GM06990 (cell line): ENCODE data around the gene HMGB4.

Experiments
- DNase-seq: peaks from one replicate; pipeline ENCODE4 v3.0.0-alpha.2; 2011; ENCODE audit not compliant: insufficient read length; ENCODE audit errors: extremely low read depth
- H3K27me3 ChIP-seq: replicated peaks from 2 replicates; pipeline ENCODE4 v1.6.0; 2011; ENCODE audit warnings: low read length; ENCODE audit not compliant: control insufficient read depth, insufficient read depth
- H3K36me3 ChIP-seq: 2 replicates; pipeline ENCODE4 v1.5.1; 2011; ENCODE audit warnings: low read length; ENCODE audit not compliant: control insufficient read depth, insufficient read depth
- H3K4me3 ChIP-seq: replicated peaks from 2 replicates; pipeline ENCODE4 v1.5.1; 2011; ENCODE audit warnings: low read depth, mild to moderate bottlenecking, control low read depth, low read length
- TF ChIP-seq, protein P1 (sequence below): IDR thresholded peaks from 2 replicates; pipeline ENCODE4 v1.5.1; 2011; ENCODE audit warnings: low read length, control low read depth, mild to moderate bottlenecking, inconsistent platforms; ENCODE audit not compliant: insufficient read depth, poor library complexity, severe bottlenecking

Gene HMGB4

DNA sequence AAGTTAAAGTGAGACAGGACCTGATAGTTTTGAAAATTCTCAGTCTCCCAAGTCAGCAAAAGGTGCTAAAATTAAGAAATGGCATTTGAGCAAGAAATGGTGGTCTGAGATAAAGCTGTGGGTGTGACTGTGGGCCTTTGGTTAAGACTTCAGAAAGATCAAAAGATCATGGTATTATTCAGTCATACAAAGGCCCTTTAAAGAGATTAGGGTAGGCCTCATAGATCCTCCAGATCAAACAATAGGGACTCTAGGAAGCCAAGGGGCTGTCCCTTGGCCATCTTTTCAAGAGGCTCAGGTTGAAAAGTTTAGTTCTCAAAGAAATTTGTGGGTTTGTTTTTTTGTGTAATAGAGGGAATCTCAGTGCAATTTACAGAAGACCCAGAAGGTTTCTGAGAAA lies 8.4 kb downstream of the HMGB4 start:
- no peak for DNase-seq
- H3K4me3 ChIP-seq: no peak overlapping the region
- H3K27me3 ChIP-seq: no peaks in the 10 kb centered on the region; the same call in 1 of the 2 replicates
- no peaks in the 10 kb centered on the region for H3K36me3 ChIP-seq
- TF ChIP-seq, protein P1, sequence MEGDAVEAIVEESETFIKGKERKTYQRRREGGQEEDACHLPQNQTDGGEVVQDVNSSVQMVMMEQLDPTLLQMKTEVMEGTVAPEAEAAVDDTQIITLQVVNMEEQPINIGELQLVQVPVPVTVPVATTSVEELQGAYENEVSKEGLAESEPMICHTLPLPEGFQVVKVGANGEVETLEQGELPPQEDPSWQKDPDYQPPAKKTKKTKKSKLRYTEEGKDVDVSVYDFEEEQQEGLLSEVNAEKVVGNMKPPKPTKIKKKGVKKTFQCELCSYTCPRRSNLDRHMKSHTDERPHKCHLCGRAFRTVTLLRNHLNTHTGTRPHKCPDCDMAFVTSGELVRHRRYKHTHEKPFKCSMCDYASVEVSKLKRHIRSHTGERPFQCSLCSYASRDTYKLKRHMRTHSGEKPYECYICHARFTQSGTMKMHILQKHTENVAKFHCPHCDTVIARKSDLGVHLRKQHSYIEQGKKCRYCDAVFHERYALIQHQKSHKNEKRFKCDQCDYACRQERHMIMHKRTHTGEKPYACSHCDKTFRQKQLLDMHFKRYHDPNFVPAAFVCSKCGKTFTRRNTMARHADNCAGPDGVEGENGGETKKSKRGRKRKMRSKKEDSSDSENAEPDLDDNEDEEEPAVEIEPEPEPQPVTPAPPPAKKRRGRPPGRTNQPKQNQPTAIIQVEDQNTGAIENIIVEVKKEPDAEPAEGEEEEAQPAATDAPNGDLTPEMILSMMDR: no peak

DNA sequence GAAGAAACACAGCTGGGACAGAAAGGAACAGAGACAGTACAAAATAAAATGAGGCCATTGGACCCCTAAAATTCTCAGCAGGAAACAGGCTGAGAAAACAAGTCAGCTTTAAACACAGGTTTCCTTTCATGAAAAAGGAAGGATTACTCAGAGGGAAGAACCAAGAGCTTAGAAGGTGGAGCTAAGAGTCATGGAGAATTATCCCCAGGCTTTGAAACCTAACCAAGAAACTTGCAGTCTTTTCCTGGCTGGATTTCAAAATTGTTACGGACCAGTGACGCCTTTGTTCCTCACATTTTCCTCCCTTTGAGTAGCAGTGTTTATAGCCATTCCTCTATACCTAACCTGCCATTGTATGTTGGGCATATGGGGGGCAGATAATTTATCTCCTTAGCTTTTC lies 8.8 kb downstream of the HMGB4 start:
- Histone ChIP-seq H3K36me3 (no peaks in the 10 kb centered on the region), H3K27me3 (no peaks in the 10 kb centered on the region; the same call in 1 of the 2 replicates), H3K4me3 (no peak overlapping the region)
- no peak for DNase-seq
- TF ChIP-seq, protein P1: no peak

DNA sequence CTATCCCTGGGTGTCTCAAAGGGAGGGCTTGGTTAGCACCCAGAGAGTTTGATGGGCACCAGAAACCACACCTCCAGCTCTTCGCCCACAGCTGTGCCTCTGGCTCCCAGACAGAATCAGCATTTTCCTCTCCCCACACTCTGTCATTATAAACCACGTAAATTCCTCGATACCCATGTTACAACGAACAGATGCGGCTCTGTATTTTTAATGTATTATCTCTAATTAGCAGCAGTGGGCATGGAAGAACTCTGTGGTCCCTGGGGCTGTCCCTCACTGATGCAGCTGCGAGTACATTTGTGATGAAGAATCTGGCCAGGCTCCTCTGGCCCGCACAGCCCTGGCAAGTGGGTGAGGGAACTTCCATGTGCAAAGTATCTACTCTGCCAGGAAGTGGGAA lies 10.8 kb downstream of the HMGB4 start:
- TF ChIP-seq, protein P1: no peak
- DNase-seq: no peak

DNA sequence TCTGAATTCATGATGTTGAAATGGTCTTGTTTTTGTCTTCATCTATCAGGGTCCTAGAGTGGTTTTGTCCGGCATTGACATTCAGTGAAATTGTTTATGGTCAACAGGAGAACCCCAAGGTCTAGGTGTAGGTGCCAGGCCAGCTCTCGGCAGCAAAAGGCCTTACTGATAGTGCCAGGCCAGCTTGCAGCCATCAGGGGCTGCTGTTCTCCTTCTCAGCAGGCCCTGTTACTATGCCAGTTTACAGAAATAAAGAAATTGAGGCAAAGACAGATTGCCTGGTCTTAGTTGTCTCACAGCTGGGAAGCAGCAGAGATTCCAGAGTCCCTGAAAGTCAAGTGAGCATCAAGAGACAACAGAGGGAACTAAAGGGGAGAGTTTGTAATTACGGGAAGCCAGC lies 12.0 kb downstream of the HMGB4 start:
- no peaks in the 10 kb centered on the region for H3K36me3 ChIP-seq
- no peak overlapping the region for H3K4me3 ChIP-seq
- DNase-seq: no peak
- H3K27me3 ChIP-seq: no peaks in the 10 kb centered on the region; the same call in 1 of the 2 replicates
- TF ChIP-seq, protein P1: peak; percentile 27

More for the DNA sequence above, 10.8 kb downstream of the HMGB4 start:
- Histone ChIP-seq H3K27me3 (no peaks in the 10 kb centered on the region; the same call in 1 of the 2 replicates), H3K4me3 (no peak overlapping the region), H3K36me3 (no peaks in the 10 kb centered on the region)

DNA sequence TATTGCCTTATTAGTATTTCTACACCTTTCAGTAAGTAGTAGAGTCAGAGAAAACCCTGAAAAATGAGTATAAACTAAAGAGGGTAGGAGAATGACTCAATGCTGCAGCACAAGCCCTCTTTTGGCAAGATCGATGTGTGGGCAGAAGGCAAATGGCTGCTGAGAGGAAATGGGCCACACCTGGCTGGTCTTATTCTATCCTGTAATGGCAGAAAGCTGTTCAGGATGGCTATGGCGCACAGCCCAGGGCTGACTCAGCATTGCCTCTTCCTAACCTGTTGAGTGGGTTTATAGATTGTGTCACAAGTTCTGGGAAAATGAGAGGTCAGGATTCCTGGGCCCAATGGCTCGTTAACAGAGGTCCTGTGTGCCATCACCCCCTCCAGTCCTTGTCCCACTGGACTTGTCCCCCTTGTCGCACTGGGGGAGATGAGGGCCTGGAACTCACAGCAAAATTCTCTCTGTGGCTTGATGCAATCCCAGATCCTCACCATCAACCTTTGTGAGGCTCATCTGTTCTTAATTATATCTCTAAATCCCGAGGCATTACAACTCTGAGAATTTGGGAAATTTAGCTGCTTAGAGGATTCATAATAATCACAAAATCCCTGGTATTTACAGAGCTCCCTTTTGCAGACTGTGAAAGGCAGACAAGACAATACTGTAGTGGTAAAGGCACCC lies 13.2 kb downstream of the HMGB4 start:
- no peak for DNase-seq

More for the DNA sequence above, 13.2 kb downstream of the HMGB4 start:
- Histone ChIP-seq H3K36me3 (no peaks in the 10 kb centered on the region), H3K27me3 (no peaks in the 10 kb centered on the region; the same call in 1 of the 2 replicates), H3K4me3 (no peak overlapping the region)
- TF ChIP-seq, protein P1: no peak
